CD14-positive monocyte (primary cell): ENCODE measurements around the gene GNG13. TPM values are rescaled to one million over a fixed set of nuclear protein-coding genes. Genes with fewer than 3 reads are reported as not detected.

Source experiments
- DNase-seq, 3 donors: peaks; one replicate each; pipeline ENCODE4 v3.0.0-alpha.2; 2011 to 2022
- H2AFZ ChIP-seq: 2 replicates; pipeline ENCODE4 v1.6.0; 2012; ENCODE audit warnings: mild to moderate bottlenecking, low read depth, low read length, inconsistent platforms; ENCODE audit not compliant: insufficient read depth, poor library complexity, severe bottlenecking
- H3K27ac ChIP-seq, 2 donors: 1 replicate in 1 of 2; 2 replicates in 1 of 2; pipeline ENCODE4 v1.5.1; 2012 to 2013; ENCODE audit warnings: low read length in 2 of 2, control low read depth in 1 of 2, inconsistent platforms in 1 of 2, low read depth in 1 of 2, mild to moderate bottlenecking in 1 of 2
- H3K27me3 ChIP-seq, 2 donors: one replicate each; pipeline versions ENCODE4 v1.6.0 to v1.6.1; 2011 to 2013; ENCODE audit warnings: low read length in 2 of 2; ENCODE audit not compliant: control insufficient read depth in 2 of 2, insufficient read depth in 2 of 2
- H3K36me3 ChIP-seq, 2 donors: replicated peaks in 1 of 2; 1 replicate in 1 of 2; 2 replicates in 1 of 2; pipeline versions ENCODE4 v1.5.1 to v1.6.1; 2012 to 2013; ENCODE audit warnings: low read length in 2 of 2, control low read depth in 1 of 2, inconsistent platforms in 1 of 2, mild to moderate bottlenecking in 1 of 2; ENCODE audit not compliant: insufficient read depth in 2 of 2, control insufficient read depth in 1 of 2
- H3K4me1 ChIP-seq, 2 donors: 1 replicate in 1 of 2; 2 replicates in 1 of 2; pipeline versions ENCODE4 v1.5.1 to v1.6.1; 2012 to 2013; ENCODE audit warnings: low read length in 2 of 2, control low read depth in 1 of 2, inconsistent platforms in 1 of 2, mild to moderate bottlenecking in 1 of 2, moderate library complexity in 1 of 2; ENCODE audit not compliant: insufficient read depth in 2 of 2, control insufficient read depth in 1 of 2
- H3K4me2 ChIP-seq: replicated peaks from 2 replicates; pipeline ENCODE3; 2012; ENCODE audit warnings: low read length, moderate library complexity, mild to moderate bottlenecking; ENCODE audit not compliant: poor library complexity, severe bottlenecking; ENCODE audit errors: extremely low read depth
- H3K4me3 ChIP-seq, 3 experiments: fragments of 200-600 bp in 1 of 3; sonication (generic) in 1 of 3; replicated peaks in 1 of 3; 1 replicate in 2 of 3; 2 replicates in 1 of 3; pipeline ENCODE4 v1.5.1; 2011 to 2013; ENCODE audit warnings: low read length in 3 of 3, mild to moderate bottlenecking in 3 of 3, control low read depth in 2 of 3, low read depth in 2 of 3, inconsistent platforms in 1 of 3, moderate library complexity in 1 of 3
- H3K79me2 ChIP-seq: 2 replicates; pipeline ENCODE4 v1.6.0; 2012; ENCODE audit warnings: mild to moderate bottlenecking, control low read depth, inconsistent platforms, low read length, moderate library complexity; ENCODE audit not compliant: insufficient read depth
- H3K9ac ChIP-seq: 2 replicates; pipeline ENCODE4 v1.6.0; 2017; ENCODE audit warnings: low read length, mild to moderate bottlenecking; ENCODE audit not compliant: insufficient read depth, poor library complexity, severe bottlenecking
- H3K9me3 ChIP-seq, 2 donors: replicated peaks in 1 of 2; 1 replicate in 1 of 2; 2 replicates in 1 of 2; pipeline versions ENCODE4 v1.5.1 to v1.6.1; 2012 to 2013; ENCODE audit warnings: low read length in 2 of 2, control low read depth in 1 of 2; ENCODE audit not compliant: control insufficient read depth in 1 of 2, insufficient read depth in 1 of 2
- H4K20me1 ChIP-seq: 2 replicates; pipeline ENCODE4 v1.6.0; 2012; ENCODE audit warnings: mild to moderate bottlenecking, low read length, control low read depth, moderate library complexity; ENCODE audit not compliant: insufficient read depth
- H3K27ac Mint-ChIP-seq, 7 donors: one replicate each; pipeline ENCODE4 v1.8.0; 2020; ENCODE audit warnings: mild to moderate bottlenecking in 7 of 7, mixed read lengths in 7 of 7, moderate library complexity in 6 of 7, inconsistent platforms in 2 of 7
- H3K27me3 Mint-ChIP-seq, 3 donors: one replicate each; pipeline ENCODE4 v1.8.0; 2021 to 2022; ENCODE audit warnings: low read depth in 3 of 3, mild to moderate bottlenecking in 3 of 3, mixed read lengths in 3 of 3, moderate library complexity in 3 of 3, inconsistent platforms in 1 of 3
- H3K36me3 Mint-ChIP-seq, 2 donors: one replicate each; pipeline ENCODE4 v1.8.0; 2020; ENCODE audit warnings: mixed read lengths in 2 of 2, inconsistent platforms in 1 of 2, mild to moderate bottlenecking in 1 of 2
- H3K4me1 Mint-ChIP-seq: one replicate; pipeline ENCODE4 v1.8.0; 2020; ENCODE audit warnings: mild to moderate bottlenecking, mixed read lengths
- H3K4me3 Mint-ChIP-seq, 2 donors: one replicate each; pipeline ENCODE4 v1.8.0; 2020; ENCODE audit warnings: mild to moderate bottlenecking in 2 of 2, mixed read lengths in 2 of 2, moderate library complexity in 1 of 2
- H3K9me3 Mint-ChIP-seq, 7 donors: one replicate each; pipeline ENCODE4 v1.8.0; 2020 to 2022; ENCODE audit warnings: mixed read lengths in 7 of 7, mild to moderate bottlenecking in 6 of 7, moderate library complexity in 6 of 7, inconsistent platforms in 2 of 7
- WGBS: methylation state at CpG from one replicate; pipeline ENCODE4 v1.1.5; 2013; ENCODE audit warnings: missing lambda C conversion rate; ENCODE audit not compliant: insufficient coverage; 5-methylcytosine and 5-hydroxymethylcytosine counted together
- intact Hi-C, 2 donors: fragments of 100-400 bp; cut with micrococcal nuclease; formaldehyde crosslinking; loops; one replicate each; pipeline versions ENCODE4 v1.15.0 to v1.15.1; 2023
- polyA plus RNA-seq, 3 donors: library from polyadenylated mRNA; depleted of rRNA in 1 of 3; unstranded in 2 of 3; stranded (reverse) in 1 of 3; fragments of 300-500 nt in 2 of 3; fragments of >200 nt in 1 of 3; fragmentation: Illumina TruSeq in 2 of 3; gene quantifications; 1 replicate in 2 of 3; 2 replicates in 1 of 3; pipeline ENCODE4 v1.2.3, GENCODE V29; 2012 to 2021
- TF ChIP-seq, protein P1 (sequence below): fragments of 200-600 bp; IDR thresholded peaks from one replicate; pipeline ENCODE4 v1.8.0; 2022; ENCODE audit warnings: antibody characterized with exemption, mild to moderate bottlenecking

Gene GNG13
- polyA plus RNA-seq, 3 donors = not detected

- TF ChIP-seq, protein P1, sequence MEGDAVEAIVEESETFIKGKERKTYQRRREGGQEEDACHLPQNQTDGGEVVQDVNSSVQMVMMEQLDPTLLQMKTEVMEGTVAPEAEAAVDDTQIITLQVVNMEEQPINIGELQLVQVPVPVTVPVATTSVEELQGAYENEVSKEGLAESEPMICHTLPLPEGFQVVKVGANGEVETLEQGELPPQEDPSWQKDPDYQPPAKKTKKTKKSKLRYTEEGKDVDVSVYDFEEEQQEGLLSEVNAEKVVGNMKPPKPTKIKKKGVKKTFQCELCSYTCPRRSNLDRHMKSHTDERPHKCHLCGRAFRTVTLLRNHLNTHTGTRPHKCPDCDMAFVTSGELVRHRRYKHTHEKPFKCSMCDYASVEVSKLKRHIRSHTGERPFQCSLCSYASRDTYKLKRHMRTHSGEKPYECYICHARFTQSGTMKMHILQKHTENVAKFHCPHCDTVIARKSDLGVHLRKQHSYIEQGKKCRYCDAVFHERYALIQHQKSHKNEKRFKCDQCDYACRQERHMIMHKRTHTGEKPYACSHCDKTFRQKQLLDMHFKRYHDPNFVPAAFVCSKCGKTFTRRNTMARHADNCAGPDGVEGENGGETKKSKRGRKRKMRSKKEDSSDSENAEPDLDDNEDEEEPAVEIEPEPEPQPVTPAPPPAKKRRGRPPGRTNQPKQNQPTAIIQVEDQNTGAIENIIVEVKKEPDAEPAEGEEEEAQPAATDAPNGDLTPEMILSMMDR = no peak
- peaks cover 0 to 9% of the 10 kb centered on the region in 2 donors for H3K27me3 ChIP-seq
- Mint-ChIP-seq H3K27me3 (peaks cover 0 to 22% (median 10%) of the 10 kb centered on the region in 3 donors), H3K36me3 (no peaks in the 10 kb centered on the region), H3K27ac (no peak overlapping the region), H3K4me1 (no peaks in the 10 kb centered on the region), H3K9me3 (peaks cover 0 to 3% (median 0%) of the 10 kb centered on the region in 7 donors), H3K4me3 (no peak overlapping the region)
- intact Hi-C loops = no loop called here
- H3K79me2 ChIP-seq = no peaks in the 10 kb centered on the region
- no peaks in the 10 kb centered on the region for H4K20me1 ChIP-seq
- no peak overlapping the region for H3K4me3 ChIP-seq
- no peak overlapping the region for H3K9ac ChIP-seq
- no peak overlapping the region for H3K27ac ChIP-seq
- H3K9me3 ChIP-seq = no peaks in the 10 kb centered on the region
- WGBS = 88% methylated on average over 11 of the region's 11 CpGs
- no peak for DNase-seq
- no peaks in the 10 kb centered on the region for H3K36me3 ChIP-seq
- no peak overlapping the region for H2AFZ ChIP-seq
- H3K4me2 ChIP-seq = no peak overlapping the region
- H3K4me1 ChIP-seq = no peaks in the 10 kb centered on the region
Measured at GRCh38 chr16:778447-778846, 22.1 kb downstream of the GNG13 start.

DNA sequence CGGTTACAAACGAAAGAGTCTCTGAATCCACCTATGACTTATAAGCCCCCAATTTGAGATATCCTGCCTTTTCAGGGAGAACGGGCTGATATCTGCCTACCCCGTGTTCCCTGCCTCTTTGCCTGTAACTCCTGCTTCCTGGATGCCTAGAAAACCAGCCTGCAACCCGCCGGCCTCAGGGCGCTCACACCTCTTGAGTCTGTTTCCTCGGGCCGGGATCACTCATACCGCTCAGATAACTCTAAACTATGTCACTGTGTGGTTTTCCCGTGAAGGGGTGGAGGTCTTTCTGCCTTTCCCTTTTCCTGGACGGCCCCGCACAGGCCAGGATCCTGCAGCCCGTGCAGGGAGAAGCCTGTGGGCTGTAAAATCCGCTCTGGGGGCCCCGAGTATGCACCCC lies 22.7 kb downstream of the GNG13 start:
- H3K4me2 ChIP-seq = no peak overlapping the region
- H3K4me3 ChIP-seq = no peak overlapping the region
- no peaks in the 10 kb centered on the region for H3K36me3 ChIP-seq
- Mint-ChIP-seq H3K4me3 (no peak overlapping the region), H3K27me3 (peaks cover 0 to 22% (median 10%) of the 10 kb centered on the region in 3 donors), H3K36me3 (no peaks in the 10 kb centered on the region), H3K9me3 (peaks cover 0 to 3% (median 0%) of the 10 kb centered on the region in 7 donors), H3K27ac (no peak overlapping the region), H3K4me1 (no peaks in the 10 kb centered on the region)
- H3K27ac ChIP-seq = no peak overlapping the region
- intact Hi-C loops = no loop called here
- no peaks in the 10 kb centered on the region for H3K9me3 ChIP-seq
- H4K20me1 ChIP-seq = no peaks in the 10 kb centered on the region
- no peaks in the 10 kb centered on the region for H3K4me1 ChIP-seq
- H3K27me3 ChIP-seq = peaks cover 0 to 9% of the 10 kb centered on the region in 2 donors
- H3K9ac ChIP-seq = no peak overlapping the region
- no peak overlapping the region for H2AFZ ChIP-seq
- no peaks in the 10 kb centered on the region for H3K79me2 ChIP-seq
- TF ChIP-seq, protein P1 = no peak
- 18% methylated on average over 9 of the region's 16 CpGs for WGBS
- no peak for DNase-seq
